GM06990 (cell line): ENCODE data around the gene FKBP5.

Experiments
- DNase-seq: peaks from one replicate; pipeline ENCODE4 v3.0.0-alpha.2; 2011; ENCODE audit not compliant: insufficient read length; ENCODE audit errors: extremely low read depth
- H3K27me3 ChIP-seq: replicated peaks from 2 replicates; pipeline ENCODE4 v1.6.0; 2011; ENCODE audit warnings: low read length; ENCODE audit not compliant: control insufficient read depth, insufficient read depth
- H3K36me3 ChIP-seq: 2 replicates; pipeline ENCODE4 v1.5.1; 2011; ENCODE audit warnings: low read length; ENCODE audit not compliant: control insufficient read depth, insufficient read depth
- H3K4me3 ChIP-seq: replicated peaks from 2 replicates; pipeline ENCODE4 v1.5.1; 2011; ENCODE audit warnings: low read depth, mild to moderate bottlenecking, control low read depth, low read length
- CTCF ChIP-seq: IDR thresholded peaks from 2 replicates; pipeline ENCODE4 v1.5.1; 2011; ENCODE audit warnings: low read length, control low read depth, mild to moderate bottlenecking, inconsistent platforms; ENCODE audit not compliant: insufficient read depth, poor library complexity, severe bottlenecking

The FKBP5 gene

GRCh38 chr6:35596448-35597442 lies 92.0 kb downstream of the FKBP5 start:
- no peak for DNase-seq
- H3K27me3 ChIP-seq = no peaks in the 10 kb centered on the region
- H3K36me3 ChIP-seq = peaks cover 2% of the 10 kb centered on the region
- no peak for TF ChIP-seq CTCF
- no peak overlapping the region for H3K4me3 ChIP-seq

- H3K36me3 ChIP-seq = peaks cover 4% of the 10 kb centered on the region
- no peak for TF ChIP-seq CTCF
- H3K27me3 ChIP-seq = no peaks in the 10 kb centered on the region
- no peak overlapping the region for H3K4me3 ChIP-seq
- no peak for DNase-seq
Observed at GRCh38 chr6:35594503-35595186, 94.1 kb downstream of the FKBP5 start.

- TF ChIP-seq CTCF = no peak
- H3K36me3 ChIP-seq = peaks cover 4% of the 10 kb centered on the region
- DNase-seq = no peak
Observed at GRCh38 chr6:35592178-35592577, 96.5 kb downstream of the FKBP5 start.

GRCh38 chr6:35590622-35591066 lies 98.1 kb downstream of the FKBP5 start:
- Histone ChIP-seq H3K36me3 (peaks cover 4% of the 10 kb centered on the region), H3K4me3 (no peak overlapping the region), H3K27me3 (no peaks in the 10 kb centered on the region)
- no peak for TF ChIP-seq CTCF
- DNase-seq = no peak

More at GRCh38 chr6:35592178-35592577, 96.5 kb downstream of the FKBP5 start:
- H3K27me3 ChIP-seq = no peaks in the 10 kb centered on the region
- no peak overlapping the region for H3K4me3 ChIP-seq

GRCh38 chr6:35589904-35590303 lies 98.8 kb downstream of the FKBP5 start:
- TF ChIP-seq CTCF = no peak
- Histone ChIP-seq H3K36me3 (peaks cover 4% of the 10 kb centered on the region), H3K27me3 (no peaks in the 10 kb centered on the region), H3K4me3 (no peak overlapping the region)
- DNase-seq = no peak
